ENCODE results near the gene GSTM2. TPM values are rescaled to one million over a fixed set of nuclear protein-coding genes. Genes with fewer than 3 reads are reported as not detected.

The GSTM2 gene
- total RNA-seq, 1 donor from 2014 or later = 69.9 TPM

GRCh38 chr1:109629372-109630030 lies 38.4 kb upstream of the GSTM2 start:
- DNase-seq (ENCODE audit: low spot score) = no peak

DNA sequence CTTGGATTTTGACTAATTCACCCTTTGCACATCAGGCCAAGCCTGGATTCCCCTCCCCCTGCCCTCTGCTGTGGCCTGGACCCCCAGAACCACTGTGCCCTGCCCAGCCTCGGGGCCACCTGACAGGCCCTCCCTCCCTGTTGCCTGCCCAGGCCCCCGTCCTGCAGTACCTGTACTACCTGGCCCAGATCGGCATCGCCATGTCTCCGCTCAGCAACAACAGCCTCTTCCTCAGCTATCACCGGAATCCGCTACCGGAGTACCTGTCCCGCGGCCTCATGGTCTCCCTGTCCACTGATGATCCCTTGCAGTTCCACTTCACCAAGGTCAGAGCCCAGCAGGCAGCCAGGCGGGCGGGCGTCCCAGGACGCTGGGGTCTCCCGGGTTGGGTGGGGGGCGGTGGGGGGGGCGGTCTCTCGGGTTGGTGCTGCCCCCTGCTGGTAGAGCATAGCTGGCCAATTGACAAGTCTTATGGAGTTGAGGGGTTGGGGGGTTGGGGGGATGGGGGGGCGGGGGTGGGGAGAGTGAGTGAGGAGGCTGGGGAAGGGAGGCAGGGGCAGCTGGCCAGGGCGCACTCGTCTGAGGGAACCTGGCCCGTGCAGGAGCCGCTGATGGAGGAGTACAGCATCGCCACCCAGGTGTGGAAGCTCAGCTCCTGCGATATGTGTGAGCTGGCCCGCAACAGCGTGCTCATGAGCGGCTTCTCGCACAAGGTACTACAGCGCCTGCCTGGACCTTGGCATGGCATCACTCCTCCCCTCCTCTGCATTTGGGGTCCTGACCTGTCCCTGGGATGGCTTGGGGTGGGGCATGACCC lies 37.6 kb upstream of the GSTM2 start:
- DNase-seq (ENCODE audit: low spot score) = no peak

DNA sequence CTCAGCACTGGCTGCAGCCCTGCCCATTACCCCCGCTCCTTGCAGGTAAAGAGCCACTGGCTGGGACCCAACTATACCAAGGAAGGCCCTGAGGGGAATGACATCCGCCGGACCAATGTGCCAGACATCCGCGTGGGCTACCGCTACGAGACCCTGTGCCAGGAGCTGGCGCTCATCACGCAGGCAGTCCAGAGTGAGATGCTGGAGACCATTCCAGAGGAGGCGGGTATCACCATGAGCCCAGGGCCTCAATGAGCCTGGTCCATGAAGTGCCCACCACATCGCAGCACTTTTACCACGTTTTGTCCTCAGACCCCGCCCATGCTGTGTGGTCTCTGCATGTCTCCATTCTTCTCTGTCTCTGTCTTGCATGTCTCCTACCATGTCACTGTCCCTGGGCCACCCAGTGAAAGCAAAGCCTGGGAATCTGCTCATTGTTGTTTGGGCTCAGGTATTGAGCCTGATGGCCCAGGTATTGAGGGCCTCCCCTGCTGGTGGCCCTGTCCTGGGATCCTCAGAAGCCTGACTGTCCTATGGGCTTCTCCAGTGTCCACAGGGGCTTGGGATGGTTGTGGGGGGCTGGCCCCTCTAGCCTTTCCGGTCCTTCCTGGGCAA lies 36.9 kb upstream of the GSTM2 start:
- no peak for DNase-seq (ENCODE audit: low spot score)

DNA sequence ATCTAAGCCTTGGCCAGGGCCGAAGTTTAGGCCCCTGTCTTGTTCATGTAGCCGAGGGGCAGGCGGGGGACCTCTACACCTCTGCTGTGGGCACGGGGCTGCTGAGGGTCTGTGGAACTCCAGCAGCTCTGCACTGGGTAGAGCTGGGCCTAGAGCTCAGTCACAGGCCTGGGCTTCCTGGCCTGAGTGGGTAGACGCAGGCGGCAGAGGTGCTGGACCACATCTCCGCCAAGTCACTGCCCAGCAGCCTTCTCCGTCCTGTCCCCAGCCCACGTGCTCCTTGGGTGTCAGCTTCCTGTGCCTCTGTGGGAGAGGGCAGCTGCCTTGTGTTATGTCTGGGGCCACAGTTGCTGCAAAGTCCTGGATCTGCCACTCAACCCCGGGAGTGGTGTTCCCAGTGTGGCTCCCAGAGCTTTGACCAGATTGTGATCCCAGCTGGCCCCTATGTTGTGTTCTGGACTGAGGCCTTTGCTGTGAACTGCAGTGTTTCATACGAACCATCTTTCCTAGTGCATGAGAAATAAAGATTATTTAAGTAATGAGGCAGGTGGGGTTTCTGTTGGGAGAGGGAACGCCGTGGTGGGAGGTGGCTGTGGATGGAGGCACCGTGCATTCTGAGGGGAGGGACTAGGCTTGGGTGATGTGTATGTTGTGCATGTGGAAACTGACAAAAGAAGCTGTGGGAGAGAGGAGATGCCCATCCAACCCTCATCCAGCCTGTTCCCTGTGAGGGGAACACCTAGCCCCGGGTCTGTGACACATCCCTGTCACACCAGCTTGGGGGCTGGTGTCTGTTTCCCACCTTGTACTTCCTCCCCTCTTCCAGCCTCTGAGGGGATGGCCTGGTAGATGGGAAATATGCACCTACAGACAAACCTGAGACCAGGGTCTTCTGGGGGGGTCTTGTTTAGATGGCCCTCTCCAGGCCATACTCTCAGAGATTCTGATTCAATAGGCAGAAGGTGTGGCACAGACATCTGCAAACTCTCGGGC lies 36.0 kb upstream of the GSTM2 start:
- no peak for DNase-seq (ENCODE audit: low spot score)

DNA sequence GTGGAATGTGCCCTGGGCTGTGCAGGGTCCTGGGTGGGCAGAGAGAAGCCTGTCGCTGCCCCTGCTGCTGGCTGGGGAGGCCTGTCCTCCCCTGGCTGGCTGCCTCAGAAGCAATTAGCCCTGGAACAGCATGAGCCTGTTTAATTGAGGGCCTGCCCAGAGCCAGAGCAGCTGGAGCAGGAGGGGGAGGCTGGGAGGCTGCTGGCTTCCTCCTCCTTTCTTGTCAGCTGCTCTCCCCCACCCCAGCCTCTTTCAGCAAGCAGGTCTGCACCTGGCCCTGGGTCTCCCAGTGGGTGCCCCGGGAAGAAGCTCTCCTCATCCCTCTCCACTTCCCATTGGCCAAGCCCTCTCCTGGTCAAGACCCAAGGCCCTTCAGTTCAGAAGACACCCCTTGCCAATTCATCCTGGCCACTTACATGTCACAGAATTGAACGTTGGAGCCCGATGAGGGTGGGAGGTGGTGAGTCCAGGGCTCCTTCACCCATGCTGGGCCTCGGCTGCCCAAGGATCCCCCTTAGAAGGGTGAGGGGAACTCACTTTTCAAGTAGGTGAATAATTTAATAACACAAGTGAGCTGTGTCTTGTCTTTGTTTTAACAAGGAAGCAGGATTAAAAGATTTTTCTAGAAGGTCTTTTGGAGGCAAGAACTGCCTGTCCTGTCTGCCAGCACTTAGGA lies 35.0 kb upstream of the GSTM2 start:
- DNase-seq (ENCODE audit: low spot score) = no peak

DNA sequence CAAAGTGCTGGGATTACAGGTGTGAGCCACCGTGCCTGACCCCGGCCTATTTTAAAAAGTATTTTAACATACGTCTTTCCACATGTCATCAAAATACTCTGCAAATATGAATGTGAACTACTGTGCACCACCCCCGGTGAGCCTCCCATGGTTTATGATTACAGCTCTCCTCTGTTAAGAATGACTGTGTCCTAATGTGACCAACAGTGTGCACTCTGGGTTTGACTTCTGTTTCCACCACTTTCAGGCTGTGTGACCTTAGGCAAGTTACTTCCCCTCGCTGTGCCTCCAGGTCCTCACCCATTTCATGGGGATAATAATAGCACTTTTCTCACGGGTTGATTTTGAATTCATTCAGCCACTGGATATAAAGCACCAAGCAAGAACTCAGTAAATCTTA lies 33.6 kb upstream of the GSTM2 start:
- DNase-seq (ENCODE audit: low spot score) = no peak

DNA sequence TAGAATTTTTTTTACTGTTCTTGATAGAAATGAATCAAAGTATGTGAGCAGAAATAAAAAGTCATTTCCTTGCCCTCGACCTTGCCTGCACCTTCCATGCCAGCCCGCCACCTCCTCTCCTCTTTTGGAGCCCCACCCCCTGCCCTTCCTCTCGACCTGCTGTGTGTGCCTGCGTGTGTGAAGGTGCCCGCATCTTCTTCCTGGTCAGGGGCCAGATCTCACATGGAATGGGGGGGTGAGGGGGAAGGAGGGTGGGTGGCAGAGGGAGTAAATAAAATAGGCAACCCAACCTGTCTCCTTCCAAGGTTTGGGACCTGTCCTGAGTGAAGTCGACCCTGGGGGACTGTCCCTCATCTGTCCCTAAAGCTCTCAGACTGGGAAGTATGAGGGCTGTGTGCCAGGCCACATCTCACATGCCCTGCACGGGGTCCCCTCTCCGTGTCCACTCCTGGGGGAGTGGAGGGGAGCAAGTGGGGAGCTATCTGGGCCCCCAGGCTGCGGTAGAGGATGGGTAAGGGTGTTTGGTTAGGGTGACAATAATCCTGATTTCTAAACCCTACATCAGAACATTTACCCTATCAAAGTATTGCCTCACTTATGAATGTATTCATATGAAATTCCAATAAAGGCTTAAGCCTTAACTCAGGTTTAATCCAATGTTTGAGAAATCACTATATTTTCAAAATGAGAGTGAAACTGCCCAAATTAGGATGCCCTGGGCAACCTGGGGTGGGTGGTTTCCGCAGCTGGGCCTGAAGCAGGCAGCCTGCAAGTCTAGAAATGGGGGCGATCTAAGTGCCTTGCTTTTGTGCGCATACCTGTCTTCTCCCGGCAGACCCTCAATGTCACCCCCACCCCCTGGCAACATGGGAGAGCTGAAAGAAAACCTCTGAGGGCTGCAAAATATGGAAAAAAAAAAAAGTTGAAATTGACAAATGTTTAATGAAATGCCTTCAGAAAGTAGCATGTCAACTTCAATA lies 32.8 kb upstream of the GSTM2 start:
- DNase-seq (ENCODE audit: low spot score) = no peak

- no peak for DNase-seq (ENCODE audit: low spot score)
Measured at GRCh38 chr1:109635862-109636200, 32.0 kb upstream of the GSTM2 start.

DNA sequence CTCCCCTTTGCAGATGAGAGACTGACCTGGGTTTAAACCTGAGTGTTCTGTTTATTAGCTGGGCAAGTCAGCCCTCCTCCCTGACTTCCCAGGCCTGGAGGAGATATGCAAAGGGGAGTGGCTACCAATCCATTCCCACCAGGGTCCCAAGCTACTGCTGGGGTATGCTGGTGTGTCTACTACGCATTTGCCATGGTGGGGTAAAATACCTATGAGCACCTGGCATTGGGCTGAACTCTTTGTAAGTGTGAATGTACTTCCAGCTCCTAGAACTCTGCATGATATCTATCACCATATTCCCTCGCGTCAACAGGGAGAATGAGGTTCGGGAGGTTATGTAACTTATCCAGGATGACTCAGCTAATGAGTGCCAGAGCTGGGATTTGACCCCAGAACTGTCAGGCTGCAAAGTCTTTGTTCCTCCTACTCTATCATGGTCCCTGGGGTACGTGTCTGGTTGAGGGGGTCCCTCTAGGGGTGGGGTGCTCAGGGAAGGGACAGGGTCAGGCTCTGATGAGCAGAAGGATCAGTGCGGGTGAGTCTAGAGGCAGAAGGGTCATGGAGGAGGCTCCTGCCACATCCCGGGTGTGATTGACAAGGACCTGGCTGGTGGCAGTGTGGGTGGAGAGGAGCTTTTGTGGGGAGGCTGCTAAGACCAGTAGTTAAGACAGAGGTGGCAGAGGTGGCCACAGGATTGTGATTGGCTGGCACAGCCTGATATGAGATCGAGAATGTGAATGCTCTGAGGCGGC lies 31.5 kb upstream of the GSTM2 start:
- DNase-seq (ENCODE audit: low spot score) = no peak

DNA sequence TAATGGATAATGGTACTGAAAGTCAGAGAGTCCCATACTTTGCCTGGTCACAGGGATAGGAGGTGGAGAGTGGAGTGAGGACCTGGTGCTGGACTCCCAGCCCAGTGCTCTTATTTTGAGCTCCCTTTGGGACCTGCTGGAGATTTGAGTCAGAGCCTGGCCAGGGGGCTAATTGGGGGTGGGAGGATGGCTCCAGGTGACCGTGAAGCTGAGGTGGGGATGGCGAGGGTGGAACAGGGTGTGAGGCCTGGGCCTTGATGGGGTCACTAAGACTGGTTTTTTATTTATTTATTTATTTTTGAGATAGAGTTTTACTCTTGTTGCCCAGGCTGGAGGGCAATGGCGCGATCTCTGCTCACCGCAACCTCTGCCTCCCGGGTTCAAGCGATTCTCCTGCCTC lies 30.4 kb upstream of the GSTM2 start:
- DNase-seq (ENCODE audit: low spot score) = no peak

- no peak for DNase-seq (ENCODE audit: low spot score)
Measured at GRCh38 chr1:109639063-109639840, 28.6 kb upstream of the GSTM2 start.

- no peak for DNase-seq (ENCODE audit: low spot score)
Measured at GRCh38 chr1:109639841-109640184, 28.0 kb upstream of the GSTM2 start.

DNA sequence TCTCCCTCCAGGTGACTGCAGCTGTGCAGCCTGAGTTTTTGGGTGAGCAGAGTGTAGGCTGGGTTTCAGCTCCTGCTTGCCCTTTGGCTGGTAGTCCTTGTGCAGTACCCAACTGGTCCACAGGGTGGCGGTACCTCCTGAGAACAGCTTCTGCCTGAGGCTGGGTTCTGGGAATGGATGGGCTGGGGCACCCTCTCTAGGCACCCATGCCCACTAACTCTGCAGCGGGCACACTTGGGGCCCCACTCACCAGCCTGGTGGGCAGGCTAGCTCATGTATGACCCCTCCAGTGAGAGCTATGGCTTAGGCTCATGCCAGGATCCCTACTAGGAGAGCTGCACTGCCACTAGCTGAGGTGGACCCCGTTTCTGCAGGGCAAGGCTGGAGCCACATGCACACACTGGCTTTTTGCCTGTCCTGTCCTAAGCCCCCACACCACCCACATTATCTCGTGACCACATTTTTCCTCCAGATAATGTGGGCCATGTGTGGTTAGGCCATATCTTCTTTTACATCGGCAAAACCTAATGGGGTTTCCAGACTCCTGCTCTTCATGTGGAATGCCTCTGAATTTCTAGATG lies 27.5 kb upstream of the GSTM2 start:
- DNase-seq (ENCODE audit: low spot score) = peak; percentile 90

DNA sequence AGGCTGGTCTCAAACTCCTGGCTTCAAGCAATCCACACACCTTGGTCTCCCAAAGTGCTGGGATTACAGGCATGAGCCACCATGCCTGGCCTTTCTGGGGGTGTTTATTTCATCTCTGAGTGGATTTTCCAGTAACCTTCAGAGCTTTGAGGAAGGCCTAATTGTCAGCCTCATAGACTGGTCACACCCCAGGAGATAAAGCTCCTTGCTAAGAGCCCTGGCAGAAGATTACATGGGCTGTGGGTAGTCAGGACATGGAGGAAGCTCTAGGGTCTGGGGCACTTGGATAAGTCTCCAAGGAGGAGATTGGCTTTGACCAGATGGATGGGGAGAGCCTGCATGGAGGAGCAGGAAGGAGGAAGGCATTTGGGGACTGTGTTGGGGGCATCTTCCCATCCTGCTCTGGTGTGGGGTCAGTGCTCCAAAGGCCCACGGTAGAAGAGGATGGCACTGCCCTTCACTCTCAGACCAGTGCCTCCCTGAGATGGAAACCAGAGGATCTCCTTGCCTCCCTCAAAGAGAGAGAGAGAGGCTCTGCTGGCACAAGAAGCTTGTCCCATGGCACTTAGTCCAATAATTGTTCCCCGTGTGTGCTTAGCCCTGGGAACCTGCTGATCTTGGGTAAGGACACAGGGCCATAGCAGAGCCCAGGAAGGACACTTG lies 26.6 kb upstream of the GSTM2 start:
- no peak for DNase-seq (ENCODE audit: low spot score)

DNA sequence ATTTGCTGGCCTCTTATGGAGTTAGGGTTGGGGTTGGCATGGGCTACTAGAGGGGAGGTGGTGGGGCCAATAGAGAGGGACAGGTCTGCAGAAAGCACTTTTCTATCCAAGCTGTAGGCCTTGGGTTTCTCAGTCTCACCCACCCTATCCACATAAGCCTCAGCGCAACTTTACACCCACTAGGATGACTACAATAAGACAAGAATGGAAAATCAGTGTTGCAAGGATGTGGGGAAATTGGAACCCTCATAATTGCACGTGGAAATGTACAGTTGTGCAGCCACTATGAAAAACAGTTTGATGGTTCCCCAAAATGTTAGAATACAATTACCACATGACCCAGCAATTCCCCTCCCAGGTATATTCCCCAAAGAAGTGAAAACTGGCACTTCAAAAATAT lies 26.0 kb upstream of the GSTM2 start:
- DNase-seq (ENCODE audit: low spot score) = no peak

- DNase-seq (ENCODE audit: low spot score) = no peak
Measured at GRCh38 chr1:109642626-109643025, 25.2 kb upstream of the GSTM2 start.

- peak; percentile 82 for DNase-seq (ENCODE audit: low spot score)
Measured at GRCh38 chr1:109643385-109644230, 24.2 kb upstream of the GSTM2 start.

All from mucosa of gallbladder (tissue), 1 donor.